Colon (tissue), 2 donors: ENCODE results near the gene CPXM2.

ENCODE experiments used
- FAIRE-seq: peaks from 2 replicates; lab custom pipeline; 2012; peaks lifted over from hg19 to GRCh38; lab: Jason Lieb, UNC
- donor health status: control.
- donor health status: control.

CPXM2 gene

GRCh38 chr10:123891144-123892071 is at the start of gene CPXM2:
TSS of gene CPXM2 (minus strand) at chr10:123891807. CDS start at chr10:123891659, 148 bp downstream.
- FAIRE-seq: no peak

GRCh38 chr10:123939591-123939990 is 48.0 kb upstream of the CPXM2 start:
- FAIRE-seq: no peak

- FAIRE-seq: no peak
Measured at GRCh38 chr10:123938890-123939289, 47.3 kb upstream of the CPXM2 start.

DNA sequence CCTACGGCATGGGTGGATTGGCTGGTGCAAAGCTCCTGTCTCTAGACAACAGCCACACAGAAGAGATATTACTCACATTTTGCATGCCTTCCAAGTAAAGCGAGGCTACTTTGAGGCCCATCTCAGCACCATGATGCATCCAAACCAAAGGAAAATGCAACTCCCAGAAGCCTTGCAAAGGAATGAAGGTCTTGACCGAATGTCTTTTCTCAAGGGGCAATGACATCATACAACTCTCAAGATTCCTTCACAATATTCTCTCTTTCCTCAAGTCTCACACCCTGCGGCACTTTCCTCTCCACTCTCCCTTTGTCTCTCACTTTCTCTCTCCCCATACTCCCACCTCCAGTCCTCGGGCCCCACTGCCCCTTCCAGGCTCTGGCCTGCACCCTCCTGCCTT is 44.8 kb upstream of the CPXM2 start:
- FAIRE-seq: no peak

GRCh38 chr10:123935680-123936079 is 44.1 kb upstream of the CPXM2 start:
- FAIRE-seq: no peak

GRCh38 chr10:123934846-123935245 is 43.2 kb upstream of the CPXM2 start:
- no peak for FAIRE-seq

DNA sequence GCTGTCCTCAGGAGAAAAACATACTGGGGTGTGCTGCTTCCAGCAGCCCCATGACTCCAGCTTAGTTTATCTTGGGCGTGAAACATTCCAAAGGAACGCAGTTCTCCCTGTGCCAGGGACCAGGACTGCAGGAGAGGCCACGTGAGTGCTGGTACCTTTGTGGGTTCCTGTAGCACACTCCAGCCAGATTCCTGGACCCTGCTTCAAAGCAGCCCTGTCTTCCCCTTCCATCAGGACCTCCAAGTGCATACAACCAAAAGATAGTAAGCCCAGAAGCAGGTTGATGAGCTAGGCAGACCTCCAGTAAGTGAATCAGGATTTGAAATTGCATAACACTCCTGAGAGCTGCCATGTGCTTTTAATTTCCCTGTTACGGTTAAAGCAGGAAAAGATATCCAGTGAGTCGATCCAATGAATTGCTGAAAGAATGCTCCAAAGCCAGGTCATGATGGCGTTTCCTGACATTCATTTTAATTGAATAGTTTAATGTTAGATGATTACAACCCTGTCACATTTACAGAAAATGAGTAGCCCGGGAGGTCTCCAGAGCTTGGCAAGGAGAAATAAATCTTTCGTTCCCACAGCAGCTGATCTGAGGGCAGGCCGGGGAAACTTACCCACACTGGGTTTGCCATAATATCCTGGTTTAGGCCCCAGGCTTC is 38.9 kb upstream of the CPXM2 start:
- no peak for FAIRE-seq

- no peak for FAIRE-seq
Measured at GRCh38 chr10:123929791-123930190, 38.2 kb upstream of the CPXM2 start.

- no peak for FAIRE-seq
Measured at GRCh38 chr10:123928427-123928826, 36.8 kb upstream of the CPXM2 start.

DNA sequence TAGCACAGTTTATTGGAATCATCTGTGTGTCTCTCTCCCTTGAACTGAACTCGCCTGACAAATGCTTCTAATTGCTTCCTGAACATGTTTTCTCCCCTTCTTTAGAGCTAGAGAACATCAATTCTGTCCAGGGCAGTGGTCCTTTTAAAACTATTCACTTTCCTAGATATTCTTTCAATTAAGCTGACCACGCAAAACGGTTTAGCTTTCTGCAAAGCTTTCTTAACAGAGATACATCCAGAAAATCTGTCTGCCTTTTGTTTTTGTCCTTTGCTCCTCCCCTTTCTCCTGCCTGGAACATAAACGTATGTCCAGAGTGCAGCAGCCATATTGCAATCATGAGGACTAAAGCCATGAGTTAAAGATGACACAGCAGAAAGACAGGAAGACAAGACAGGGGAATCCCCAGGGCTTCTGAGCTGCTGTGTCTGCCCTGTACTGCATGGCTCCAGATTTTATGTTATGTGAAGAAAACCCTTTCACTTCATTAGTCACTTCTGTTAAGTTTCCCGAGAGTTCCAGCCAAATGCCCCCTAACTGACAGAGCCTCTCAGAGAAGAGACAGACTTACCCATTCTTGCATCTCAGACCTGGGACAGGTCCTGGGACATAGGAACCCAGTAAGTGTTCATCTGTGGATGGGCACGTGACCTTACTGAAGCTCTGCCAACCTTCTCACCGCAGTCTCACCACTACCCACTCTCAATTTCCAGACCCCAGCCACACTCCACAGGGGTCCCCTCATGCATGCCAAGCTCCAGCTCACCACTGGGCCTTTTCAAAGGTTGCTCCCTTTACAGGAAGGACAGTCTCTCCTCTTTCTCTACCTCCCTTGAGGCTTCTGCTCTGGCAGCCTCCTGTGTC is 35.0 kb upstream of the CPXM2 start:
- no peak for FAIRE-seq

DNA sequence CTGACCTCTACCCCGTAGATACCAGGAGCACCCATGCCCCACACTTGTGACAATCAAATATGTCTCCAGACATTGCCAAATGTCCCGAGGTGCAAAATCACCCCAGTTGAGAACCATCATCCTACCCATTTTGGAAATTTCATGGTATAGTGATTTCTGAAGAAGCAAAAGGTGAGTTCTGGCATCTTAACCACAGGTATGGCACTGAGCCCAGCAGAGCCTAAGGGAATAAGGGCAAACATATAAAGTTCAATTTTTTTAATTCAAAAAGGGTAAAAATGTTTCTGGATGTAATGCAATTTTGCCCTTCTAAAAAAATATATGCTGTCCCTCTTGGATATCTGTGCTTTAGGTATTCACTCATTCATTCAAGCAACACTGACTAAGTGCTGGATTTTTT is 30.5 kb upstream of the CPXM2 start:
- no peak for FAIRE-seq

DNA sequence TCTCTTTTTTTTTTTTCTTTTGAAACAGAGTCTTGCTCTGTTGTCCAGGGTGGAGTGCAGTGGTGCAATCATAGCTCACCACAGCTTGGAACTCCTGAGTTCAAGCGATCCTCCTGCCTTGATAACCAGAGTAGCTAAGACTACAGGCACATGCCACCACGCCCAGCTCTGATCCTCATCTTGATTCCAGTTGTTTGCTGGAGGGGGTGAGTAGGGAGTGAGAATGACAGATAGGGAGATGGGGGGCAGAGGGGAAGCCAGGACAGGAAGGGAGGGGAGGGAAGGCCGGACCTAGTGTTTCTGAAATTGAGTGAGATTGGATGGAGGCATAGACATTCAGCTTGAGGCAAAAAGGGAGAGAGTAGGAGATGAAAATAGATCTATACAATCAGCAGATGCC is 25.2 kb upstream of the CPXM2 start:
- no peak for FAIRE-seq

GRCh38 chr10:123913688-123914268 is 22.2 kb upstream of the CPXM2 start:
- FAIRE-seq: no peak

- FAIRE-seq: no peak
Measured at GRCh38 chr10:123912871-123913270, 21.3 kb upstream of the CPXM2 start.

GRCh38 chr10:123912466-123912865 is 20.9 kb upstream of the CPXM2 start:
- no peak for FAIRE-seq

GRCh38 chr10:123911866-123912265 is 20.3 kb upstream of the CPXM2 start:
- no peak for FAIRE-seq

DNA sequence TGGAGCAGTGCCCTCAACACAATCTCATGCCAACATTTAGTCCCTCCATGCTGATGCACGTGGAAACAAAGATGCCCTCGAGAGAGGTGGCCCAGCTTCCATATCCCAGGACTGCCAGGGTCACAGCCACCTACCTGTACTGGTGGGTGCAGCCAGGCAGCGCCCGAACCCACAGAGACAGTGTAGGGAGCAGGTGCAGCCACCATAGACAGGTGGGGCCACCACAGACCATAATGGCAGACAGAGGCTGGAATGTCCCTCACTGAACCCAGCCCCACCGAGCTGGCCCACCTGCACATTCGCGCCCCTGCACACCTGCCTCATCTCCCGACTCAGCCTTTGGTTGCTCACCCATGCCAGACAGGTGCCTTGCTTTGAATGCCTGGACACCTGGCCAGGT is 18.3 kb upstream of the CPXM2 start:
- no peak for FAIRE-seq

- FAIRE-seq: no peak
Measured at GRCh38 chr10:123909426-123909825, 17.8 kb upstream of the CPXM2 start.

DNA sequence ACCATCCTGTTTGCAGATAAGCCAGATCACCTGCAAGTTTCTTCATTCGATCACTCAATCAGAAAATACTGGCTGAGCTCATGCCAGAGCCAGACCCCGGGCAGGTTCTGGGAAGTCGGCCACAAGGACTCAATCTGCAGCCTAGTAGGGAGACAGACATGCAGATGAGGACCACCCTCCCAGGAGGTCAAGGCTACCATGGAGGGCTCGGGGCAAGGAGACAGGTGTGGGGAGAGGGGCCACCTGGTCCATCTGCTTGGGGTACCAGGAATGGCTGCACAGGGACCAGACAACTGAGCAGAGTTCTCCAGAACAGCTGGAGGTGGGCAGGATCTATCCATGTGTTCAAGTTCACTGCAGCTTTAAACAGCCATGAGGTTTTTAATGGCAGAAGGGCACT is 16.8 kb upstream of the CPXM2 start:
- no peak for FAIRE-seq

- FAIRE-seq: no peak
Measured at GRCh38 chr10:123906884-123907652, 15.5 kb upstream of the CPXM2 start.

GRCh38 chr10:123906296-123906695 is 14.7 kb upstream of the CPXM2 start:
- FAIRE-seq: no peak
